Thymus (tissue), 11 donors: ENCODE measurements around the gene AURKB. TPM values are rescaled to one million over a fixed set of nuclear protein-coding genes. Genes with fewer than 3 reads are reported as not detected.

Experiments
- DNase-seq, 9 donors: peaks; one replicate each; pipeline ENCODE4 v3.0.0-alpha.2; 2013; ENCODE audit warnings: low spot score in 9 of 9, low read depth in 6 of 9, missing footprints in 1 of 9
- H3K27ac ChIP-seq, 2 donors: one replicate each; pipeline ENCODE4 v1.5.1; 2013; ENCODE audit warnings: control low read depth in 1 of 2, low read depth in 1 of 2, low read length in 1 of 2, mild to moderate bottlenecking in 1 of 2, moderate library complexity in 1 of 2
- H3K27me3 ChIP-seq, 2 donors: one replicate each; pipeline ENCODE4 v1.5.1; 2013; ENCODE audit warnings: low read length in 1 of 2; ENCODE audit not compliant: control insufficient read depth in 2 of 2, insufficient read depth in 1 of 2
- H3K36me3 ChIP-seq, 2 donors: one replicate each; pipeline ENCODE4 v1.5.1; 2013; ENCODE audit warnings: low read length in 1 of 2, mild to moderate bottlenecking in 1 of 2, moderate library complexity in 1 of 2; ENCODE audit not compliant: control insufficient read depth in 2 of 2, insufficient read depth in 2 of 2
- H3K4me1 ChIP-seq, 2 donors: one replicate each; pipeline ENCODE4 v1.5.1; 2013; ENCODE audit warnings: low read length in 2 of 2; ENCODE audit not compliant: control insufficient read depth in 2 of 2, insufficient read depth in 2 of 2
- H3K4me3 ChIP-seq, 2 donors: one replicate each; pipeline ENCODE4 v1.5.1; 2013; ENCODE audit warnings: low read length in 2 of 2, control low read depth in 1 of 2, mild to moderate bottlenecking in 1 of 2
- H3K9me3 ChIP-seq, 2 donors: one replicate each; pipeline ENCODE4 v1.5.1; 2013; ENCODE audit warnings: low read length in 1 of 2, mild to moderate bottlenecking in 1 of 2; ENCODE audit not compliant: control insufficient read depth in 2 of 2, insufficient read depth in 1 of 2
- WGBS: extraction: QIAGEN DNeasy Blood & Tissue Kit; methylation state at CpG from one replicate; pipeline ENCODE4 v1.1.7; 2013; 5-methylcytosine and 5-hydroxymethylcytosine counted together
- polyA plus RNA-seq: library from polyadenylated mRNA; stranded (reverse); fragments of 200-250 nt; gene quantifications from one replicate; pipeline ENCODE4 v1.2.3, GENCODE V29; 2013
- total RNA-seq: library from RNA; stranded (reverse); fragments of 120-200 nt; gene quantifications from one replicate; pipeline ENCODE4 v1.2.4, GENCODE V29; 2013
- donor health status: healthy.

The AURKB gene
- total and polyA plus RNA-seq, 2 donors: 11.3 to 58.8 TPM

DNA sequence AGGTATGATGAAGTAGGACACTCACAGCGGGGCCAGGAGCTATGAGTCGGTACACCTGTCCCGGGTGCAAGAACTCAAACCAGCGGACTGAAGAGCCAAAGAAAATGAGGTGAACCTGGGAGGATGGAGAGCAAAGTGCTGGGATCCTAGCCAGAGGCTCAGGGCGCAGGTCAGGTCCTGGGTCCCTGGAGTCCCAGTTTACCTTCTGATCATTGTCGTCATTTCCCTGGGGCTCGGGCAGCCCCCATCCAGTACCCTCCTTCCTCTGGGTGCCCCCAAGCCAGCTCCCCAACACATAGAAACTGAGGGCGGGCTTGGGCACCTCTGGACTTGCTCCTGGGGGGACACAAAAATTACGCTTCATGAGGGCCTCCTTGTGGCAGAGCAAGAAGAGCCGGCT lies 21.3 kb upstream of the AURKB start:
- Histone ChIP-seq H3K4me1 (peaks cover 0 to 9% of the 10 kb centered on the region in 2 donors), H3K36me3 (peaks cover 89 to 97% of the 10 kb centered on the region in 2 donors), H3K27ac (no peak overlapping the region), H3K27me3 (no peaks in the 10 kb centered on the region), H3K9me3 (no peaks in the 10 kb centered on the region), H3K4me3 (no peak overlapping the region)
- no peak for DNase-seq
- WGBS: 97% methylated on average over 10 of the region's 10 CpGs

DNA sequence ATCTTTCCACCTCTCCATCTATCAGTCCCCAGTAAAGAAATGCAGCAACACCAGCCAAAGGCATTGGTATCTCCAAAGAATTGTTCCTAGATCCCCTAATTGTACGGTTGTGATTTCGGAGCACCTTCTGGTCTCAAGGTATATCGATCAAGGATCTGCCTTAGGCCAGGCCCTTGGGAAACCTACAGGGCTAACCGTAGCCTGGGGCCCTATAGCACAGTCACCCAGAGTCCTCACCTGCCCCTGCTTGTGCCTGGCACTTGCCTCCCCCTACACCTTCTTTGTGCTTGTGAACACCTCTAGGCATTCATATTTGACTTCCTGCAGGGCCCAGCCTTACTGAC lies 16.8 kb upstream of the AURKB start:
- no peaks in the 10 kb centered on the region for H3K9me3 ChIP-seq
- peaks cover 48 to 55% of the 10 kb centered on the region in 2 donors for H3K36me3 ChIP-seq
- WGBS: 97% methylated on average over 4 of the region's 4 CpGs
- H3K27me3 ChIP-seq: no peaks in the 10 kb centered on the region
- no peak overlapping the region for H3K4me3 ChIP-seq
- H3K4me1 ChIP-seq: peaks cover 0 to 32% of the 10 kb centered on the region in 2 donors
- no peak for DNase-seq
- H3K27ac ChIP-seq: no peak overlapping the region

DNA sequence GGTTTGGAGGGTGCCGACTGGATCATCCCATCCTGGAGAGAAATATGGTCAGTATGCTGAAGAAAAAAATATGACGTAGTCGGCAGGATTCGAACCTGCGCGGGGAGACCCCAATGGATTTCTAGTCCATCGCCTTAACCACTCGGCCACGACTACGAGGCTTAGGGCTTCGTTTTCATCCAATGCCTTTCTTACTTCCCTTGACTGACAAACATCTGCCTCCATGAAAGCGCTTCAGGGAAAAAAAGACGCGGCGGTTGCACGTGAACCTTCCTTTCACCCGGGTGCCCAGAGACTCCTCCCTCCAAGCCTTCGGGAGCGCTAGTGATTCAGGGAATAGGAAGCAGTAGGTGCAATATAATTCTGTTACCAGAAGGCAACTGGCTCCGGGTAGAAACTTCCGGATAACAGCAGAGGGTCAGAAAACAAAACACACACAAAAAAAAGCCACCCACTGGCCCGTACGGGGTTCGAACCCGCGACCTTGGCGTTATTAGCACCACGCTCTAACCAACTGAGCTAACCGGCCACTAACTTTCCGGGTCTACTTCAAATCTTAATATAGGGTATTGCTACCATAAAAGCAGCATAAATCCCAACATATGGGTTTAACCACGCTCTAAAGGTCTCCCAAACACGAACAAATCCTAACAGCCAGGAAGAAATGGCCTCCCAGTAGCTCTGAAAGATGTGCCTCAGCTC lies 16.3 kb upstream of the AURKB start:
- Histone ChIP-seq H3K9me3 (no peaks in the 10 kb centered on the region), H3K27me3 (no peaks in the 10 kb centered on the region), H3K4me1 (peaks cover 0 to 37% of the 10 kb centered on the region in 2 donors), H3K4me3 (peak overlapping the region in 1 of 2 donors; percentile 19), H3K27ac (peak overlapping the region in 1 of 2 donors; percentile 78), H3K36me3 (peaks cover 42 to 50% of the 10 kb centered on the region in 2 donors)
- DNase-seq: peak in 2 of 9 donors; percentile 57 to 75
- WGBS: 31% methylated on average over 32 of the region's 32 CpGs

DNA sequence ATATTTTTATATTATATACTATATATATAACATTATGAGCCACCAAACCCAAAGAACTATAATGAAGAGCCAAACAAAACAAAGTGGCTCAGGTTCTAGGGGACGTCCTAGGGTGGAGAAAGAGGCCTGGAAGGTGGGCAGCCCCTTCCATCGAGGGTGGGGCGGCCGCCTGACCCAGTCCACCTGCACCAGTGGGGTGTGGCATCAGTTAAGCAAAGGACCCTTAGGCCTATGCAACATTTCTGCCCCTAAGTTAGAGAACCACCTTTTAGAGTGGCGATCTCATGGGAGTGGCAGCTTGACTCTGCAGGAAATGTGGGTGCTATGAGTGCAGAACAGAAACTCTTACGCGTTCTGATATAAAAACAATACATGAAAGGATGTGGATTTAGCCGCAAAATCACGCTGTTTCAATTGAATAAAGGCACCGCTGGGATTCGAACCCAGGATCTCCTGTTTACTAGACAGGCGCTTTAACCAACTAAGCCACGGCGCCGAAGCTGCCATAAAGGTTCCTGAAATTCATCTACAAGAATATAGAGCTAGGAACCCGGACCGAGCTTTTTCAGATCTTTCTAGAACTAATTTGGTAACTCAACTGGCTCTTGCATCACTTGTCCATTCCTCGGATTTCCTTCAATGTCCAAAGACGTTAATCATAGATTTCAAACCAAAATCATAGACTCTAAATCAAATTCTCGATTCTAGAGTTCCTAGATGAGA lies 15.6 kb upstream of the AURKB start:
- DNase-seq: peak in 2 of 9 donors; percentile 23 to 48
- Histone ChIP-seq H3K27ac (peak overlapping the region in 1 of 2 donors; percentile 78), H3K4me3 (no peak overlapping the region), H3K9me3 (no peaks in the 10 kb centered on the region), H3K27me3 (no peaks in the 10 kb centered on the region), H3K36me3 (peaks cover 35 to 43% of the 10 kb centered on the region in 2 donors), H3K4me1 (peaks cover 0 to 43% of the 10 kb centered on the region in 2 donors)
- 85% methylated on average over 20 of the region's 20 CpGs for WGBS

DNA sequence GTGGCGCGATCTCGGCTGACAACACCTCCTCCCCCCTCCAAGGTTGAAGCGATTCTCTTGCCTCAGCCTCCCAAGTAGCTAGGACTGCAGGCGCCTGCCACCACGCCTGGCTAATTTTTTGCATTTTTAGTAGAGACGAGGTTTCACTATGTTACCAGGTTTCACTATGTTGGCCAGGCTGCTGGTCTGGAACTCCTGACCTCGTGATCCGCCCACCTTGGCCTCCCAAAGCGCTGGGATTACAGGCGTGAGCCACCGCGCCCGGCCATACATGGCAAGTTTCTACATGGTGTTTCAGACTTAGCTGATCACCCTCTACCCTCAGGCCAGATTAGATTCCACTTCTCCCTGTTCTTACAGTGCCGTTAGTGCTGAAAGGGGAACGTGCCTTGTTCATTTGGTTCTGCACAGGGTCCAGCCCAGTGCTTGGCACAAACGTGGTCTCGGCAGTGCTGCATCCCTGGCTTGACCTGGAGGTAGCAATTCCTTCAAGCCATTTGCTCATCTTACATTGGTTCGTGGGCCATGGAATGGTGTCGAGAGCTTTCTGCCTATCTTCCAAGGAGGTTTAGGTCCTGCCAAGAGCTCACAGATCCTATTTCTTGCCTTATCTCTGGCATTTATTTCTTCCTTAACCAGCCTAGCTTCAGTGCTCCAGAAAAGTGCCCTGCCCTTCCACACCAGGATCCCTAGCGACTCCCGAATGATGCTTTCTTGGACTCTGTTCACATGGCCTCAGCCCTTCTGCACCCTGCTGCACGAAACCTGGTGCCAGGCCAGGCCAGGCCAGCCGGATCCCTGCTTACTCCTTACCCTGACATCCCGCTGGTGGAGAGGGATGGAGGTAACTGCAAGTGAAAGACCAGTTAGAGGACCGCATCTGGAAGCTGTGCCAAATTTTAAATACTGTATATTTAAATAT lies 14.8 kb upstream of the AURKB start:
- Histone ChIP-seq H3K4me3 (no peak overlapping the region), H3K27me3 (no peaks in the 10 kb centered on the region), H3K4me1 (peaks cover 0 to 47% of the 10 kb centered on the region in 2 donors), H3K9me3 (no peaks in the 10 kb centered on the region), H3K27ac (peak overlapping the region in 1 of 2 donors; percentile 58), H3K36me3 (peaks cover 27 to 34% of the 10 kb centered on the region in 2 donors)
- DNase-seq: no peak
- WGBS: 97% methylated on average over 26 of the region's 26 CpGs

DNA sequence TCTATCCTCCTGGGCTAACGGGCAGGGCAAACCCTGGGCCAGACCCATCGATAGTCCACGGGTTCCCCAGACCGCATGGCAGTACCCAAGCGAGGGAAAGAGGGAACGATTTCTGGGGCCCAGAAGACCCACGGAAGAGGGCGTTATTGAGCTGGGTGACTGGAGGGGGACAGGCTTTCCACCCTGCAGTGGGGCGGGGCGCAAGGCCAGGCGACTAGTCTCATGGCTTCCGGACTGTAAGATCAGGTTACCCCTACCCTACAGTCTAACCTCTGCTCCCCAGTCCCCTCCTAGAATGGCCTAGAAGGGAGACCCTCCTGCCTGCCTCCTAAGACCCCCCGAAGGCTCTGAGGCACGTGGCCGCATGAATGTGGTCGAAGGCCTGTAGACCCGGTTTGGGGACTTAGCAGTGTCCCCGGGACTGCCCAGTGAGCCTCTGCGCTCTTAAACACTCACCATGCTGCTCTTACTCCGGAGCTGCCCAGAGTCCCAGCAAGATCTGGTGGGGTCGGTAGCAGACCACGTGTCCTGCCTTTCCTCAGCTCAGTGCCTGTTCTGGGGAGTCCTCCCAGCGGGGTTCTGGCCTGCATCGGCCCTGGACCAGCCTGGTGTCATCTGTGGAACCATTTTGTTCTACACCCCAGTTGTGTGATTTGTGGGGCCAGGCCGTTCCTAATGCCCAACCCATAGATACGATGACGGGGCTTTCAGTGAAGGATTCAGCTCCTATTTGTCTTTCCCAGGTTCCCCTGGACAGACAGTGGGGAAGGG lies 13.2 kb upstream of the AURKB start:
- no peaks in the 10 kb centered on the region for H3K27me3 ChIP-seq
- H3K36me3 ChIP-seq: peaks cover 14 to 18% of the 10 kb centered on the region in 2 donors
- H3K4me3 ChIP-seq: peak overlapping the region; percentile 77
- no peaks in the 10 kb centered on the region for H3K9me3 ChIP-seq
- DNase-seq: peak in 3 of 9 donors; percentile 33 to 67 (median 48)
- peaks cover 0 to 47% of the 10 kb centered on the region in 2 donors for H3K4me1 ChIP-seq
- 25% methylated on average over 27 of the region's 27 CpGs for WGBS
- peak overlapping the region; percentile 96 to 98 for H3K27ac ChIP-seq

DNA sequence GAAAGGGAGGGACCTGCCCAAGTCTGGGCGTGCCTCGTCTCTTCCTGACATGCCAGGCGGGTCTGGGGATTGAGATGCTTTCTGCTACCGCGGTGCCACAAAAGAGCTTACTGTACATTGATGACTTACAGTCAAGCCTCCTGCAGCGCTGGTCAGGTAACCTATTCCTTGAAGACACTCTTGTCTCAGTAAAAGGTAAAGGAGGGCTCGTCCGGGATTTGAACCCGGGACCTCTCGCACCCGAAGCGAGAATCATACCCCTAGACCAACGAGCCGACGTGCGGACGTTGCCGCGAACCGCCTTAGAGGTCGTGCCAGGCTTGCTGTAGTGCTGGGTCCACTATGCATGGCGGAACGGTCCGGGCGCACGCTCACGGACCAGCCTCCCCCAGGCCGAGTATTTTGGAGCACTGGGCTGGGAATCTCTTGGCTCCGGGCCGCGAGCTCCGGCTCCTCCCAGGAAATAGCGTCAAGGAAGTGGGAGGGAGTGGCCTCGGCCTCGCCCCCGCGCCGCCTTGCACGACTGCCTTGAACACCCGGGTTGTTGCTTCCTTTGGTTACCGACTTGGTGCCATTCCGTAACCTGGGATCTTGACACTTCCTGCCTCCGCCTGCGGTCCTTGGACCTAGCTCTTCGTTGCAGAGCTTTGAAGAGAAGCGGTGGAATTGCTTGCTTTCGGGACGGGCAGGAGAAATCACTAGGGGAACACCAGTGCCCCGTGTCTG lies 12.4 kb upstream of the AURKB start:
- Histone ChIP-seq H3K4me1 (peaks cover 0 to 47% of the 10 kb centered on the region in 2 donors), H3K27me3 (no peaks in the 10 kb centered on the region), H3K27ac (peak overlapping the region; percentile 96 to 98), H3K9me3 (no peaks in the 10 kb centered on the region), H3K4me3 (peak overlapping the region; percentile 77), H3K36me3 (peaks cover 8 to 11% of the 10 kb centered on the region in 2 donors)
- under 1% methylated on average over 49 of the region's 49 CpGs for WGBS
- DNase-seq: peak in 8 of 9 donors; percentile 74 to 93 (median 84)

DNA sequence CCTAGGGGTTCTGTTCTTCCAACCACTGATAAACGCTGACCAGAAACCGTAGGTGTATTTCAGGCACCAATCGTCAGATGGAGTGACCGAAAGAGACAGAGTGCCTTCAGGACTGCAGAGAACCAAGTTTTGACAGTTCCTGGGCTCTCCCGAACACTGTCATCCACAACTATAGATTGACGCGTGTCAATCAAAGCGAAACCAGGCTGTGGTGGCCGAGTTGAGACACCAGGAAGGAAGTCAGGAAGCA lies 11.9 kb upstream of the AURKB start:
- Histone ChIP-seq H3K36me3 (peaks cover 3 to 6% of the 10 kb centered on the region in 2 donors), H3K4me3 (peak overlapping the region; percentile 77), H3K27ac (peak overlapping the region; percentile 96 to 98), H3K9me3 (no peaks in the 10 kb centered on the region), H3K4me1 (peaks cover 0 to 45% of the 10 kb centered on the region in 2 donors), H3K27me3 (no peaks in the 10 kb centered on the region)
- DNase-seq: peak in 2 of 9 donors; percentile 51 to 56
- under 1% methylated on average over 9 of the region's 9 CpGs for WGBS
